Stimulated activated CD4-positive, alpha-beta T cell treated with anti-CD3 and anti-CD28 coated beads, Interleukin-2, amount 100 ng/mL, for 4 hours (primary cell): ENCODE measurements around the gene F7.

Source experiments
- DNase-seq: peaks from one replicate; pipeline ENCODE4 v3.0.0-alpha.2; 2020; ENCODE audit warnings: low read depth

Gene F7

GRCh38 chr13:113118261-113119021, 12.8 kb downstream of the F7 start:
- DNase-seq: no peak

- no peak for DNase-seq
These were observed 13.7 kb downstream of the F7 start for GRCh38 chr13:113119166-113119821.

DNA sequence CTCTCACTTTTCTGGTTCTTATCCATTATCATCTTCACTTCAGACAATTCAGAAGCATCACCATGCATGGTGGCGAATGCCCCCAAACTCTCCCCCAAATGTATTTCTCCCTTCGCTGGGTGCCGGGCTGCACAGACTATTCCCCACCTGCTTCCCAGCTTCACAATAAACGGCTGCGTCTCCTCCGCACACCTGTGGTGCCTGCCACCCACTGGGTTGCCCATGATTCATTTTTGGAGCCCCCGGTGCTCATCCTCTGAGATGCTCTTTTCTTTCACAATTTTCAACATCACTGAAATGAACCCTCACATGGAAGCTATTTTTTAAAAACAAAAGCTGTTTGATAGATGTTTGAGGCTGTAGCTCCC, 14.2 kb downstream of the F7 start:
- DNase-seq: no peak

- DNase-seq: no peak
These were observed 14.9 kb downstream of the F7 start for GRCh38 chr13:113120300-113121182.

DNA sequence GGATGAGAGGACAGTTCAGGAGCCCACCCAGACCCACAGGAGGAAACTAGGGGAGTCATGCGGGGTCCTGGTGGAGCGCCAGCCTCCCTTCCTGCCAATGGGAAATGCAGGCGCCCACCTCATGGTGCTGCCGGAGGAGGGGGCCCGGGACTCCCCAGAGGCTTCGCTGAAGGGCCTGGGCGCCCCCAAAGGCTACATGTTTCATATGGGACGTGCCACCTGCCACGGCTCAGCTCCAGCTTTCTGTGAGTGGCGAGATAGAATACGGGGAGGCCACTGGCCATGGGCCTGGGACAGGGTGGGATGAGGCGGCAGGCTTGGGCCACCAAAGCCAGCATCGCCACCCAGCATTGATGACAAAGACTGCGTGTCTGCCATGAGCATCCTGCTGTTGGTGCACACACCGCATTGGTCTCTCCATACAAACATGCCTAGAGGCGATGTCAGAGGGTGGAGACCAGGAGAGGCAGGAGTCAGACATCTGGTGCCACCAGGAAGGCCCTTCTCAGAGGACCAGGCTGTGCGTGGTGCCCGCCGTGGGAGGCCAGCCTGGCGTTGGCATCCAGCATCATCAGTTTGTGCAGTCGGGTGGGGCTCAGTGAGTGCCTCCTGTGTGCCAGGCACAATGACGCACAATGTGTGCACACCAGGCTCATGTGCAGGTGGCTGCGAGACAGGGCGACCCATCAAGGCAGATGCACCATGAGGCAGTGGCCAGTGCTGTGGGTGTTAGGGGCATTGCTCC, 15.8 kb downstream of the F7 start:
- no peak for DNase-seq

DNA sequence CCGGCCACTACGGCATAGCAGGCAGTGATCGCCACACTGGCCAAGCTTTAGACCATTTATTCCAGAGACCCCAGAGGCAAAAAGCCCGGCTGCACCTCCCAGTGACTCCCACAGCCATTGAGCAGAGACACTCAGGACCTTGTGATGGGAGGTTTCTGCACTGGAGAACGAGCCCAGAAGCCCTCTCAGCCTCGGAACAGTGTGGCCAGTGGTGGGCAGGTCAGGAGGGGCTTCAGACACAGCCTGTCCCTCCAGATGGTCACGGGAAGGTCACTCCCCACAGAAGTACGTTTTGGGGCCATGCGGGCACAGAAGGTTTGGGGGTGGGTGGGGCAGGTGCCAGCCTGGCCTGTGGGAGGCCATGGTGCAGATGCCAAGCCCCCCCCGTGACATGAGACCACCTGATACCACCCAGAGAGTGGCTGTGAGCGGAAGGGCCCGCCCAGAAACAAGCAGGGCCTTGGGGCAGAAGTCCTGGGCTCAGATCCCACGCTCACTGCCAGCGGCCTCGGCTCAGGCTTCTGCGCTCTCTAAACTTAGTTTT, 16.4 kb downstream of the F7 start:
- no peak for DNase-seq

- DNase-seq: no peak
These were observed 17.1 kb downstream of the F7 start, which contains the start of gene F10 for GRCh38 chr13:113122550-113123225. TSS of gene F10 (plus strand) at chr13:113122799. CDS start at chr13:113122856, 57 bp downstream.

DNA sequence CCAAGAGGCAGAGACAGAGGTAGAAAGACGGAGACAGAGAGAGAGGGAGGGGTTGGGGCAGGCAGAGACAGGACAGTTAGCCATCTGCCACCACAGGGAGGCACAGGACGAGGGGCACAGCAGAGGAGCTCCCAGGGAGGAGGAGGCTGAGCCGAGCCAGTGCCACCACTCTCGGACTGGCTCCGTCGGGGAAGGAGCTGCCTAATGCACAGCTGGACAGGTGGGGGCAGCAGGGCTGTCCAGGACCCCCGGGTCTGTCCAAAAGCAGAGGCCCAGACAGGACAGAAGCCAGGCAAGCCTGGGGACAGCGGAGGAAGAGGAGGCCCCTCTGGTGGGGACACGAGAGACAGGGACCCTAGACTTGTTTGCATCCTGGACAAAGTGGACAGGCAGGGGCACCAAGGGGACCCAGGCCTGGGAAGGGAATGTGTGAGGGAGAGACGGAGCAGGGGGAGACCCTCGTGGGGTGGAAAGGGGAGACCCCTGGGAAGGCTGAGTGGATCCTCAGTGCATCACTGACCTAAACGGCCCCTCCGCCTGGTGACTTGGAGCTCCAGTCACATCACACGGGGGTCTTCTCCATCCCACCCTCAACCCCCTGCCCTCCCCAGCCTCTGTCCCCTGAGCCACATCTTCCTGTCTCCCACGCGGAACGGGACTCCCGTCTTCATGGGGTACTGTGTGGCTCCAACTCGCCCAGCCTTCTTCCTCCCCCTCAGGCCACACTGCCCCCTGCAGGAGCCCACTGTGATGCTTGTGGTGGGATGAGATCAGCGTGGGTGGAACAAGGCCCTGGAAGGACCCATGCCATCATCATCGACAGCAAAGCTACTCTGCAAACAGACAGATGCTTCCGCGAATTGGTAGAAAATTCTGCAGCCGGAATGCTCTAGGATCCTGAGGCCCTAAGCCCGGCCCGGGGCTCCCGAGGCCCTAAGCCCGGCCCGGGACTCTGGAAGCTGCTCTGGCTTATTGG, 17.9 kb downstream of the F7 start:
- DNase-seq: no peak

- DNase-seq: no peak
These were observed 18.8 kb downstream of the F7 start for GRCh38 chr13:113124211-113124970.

DNA sequence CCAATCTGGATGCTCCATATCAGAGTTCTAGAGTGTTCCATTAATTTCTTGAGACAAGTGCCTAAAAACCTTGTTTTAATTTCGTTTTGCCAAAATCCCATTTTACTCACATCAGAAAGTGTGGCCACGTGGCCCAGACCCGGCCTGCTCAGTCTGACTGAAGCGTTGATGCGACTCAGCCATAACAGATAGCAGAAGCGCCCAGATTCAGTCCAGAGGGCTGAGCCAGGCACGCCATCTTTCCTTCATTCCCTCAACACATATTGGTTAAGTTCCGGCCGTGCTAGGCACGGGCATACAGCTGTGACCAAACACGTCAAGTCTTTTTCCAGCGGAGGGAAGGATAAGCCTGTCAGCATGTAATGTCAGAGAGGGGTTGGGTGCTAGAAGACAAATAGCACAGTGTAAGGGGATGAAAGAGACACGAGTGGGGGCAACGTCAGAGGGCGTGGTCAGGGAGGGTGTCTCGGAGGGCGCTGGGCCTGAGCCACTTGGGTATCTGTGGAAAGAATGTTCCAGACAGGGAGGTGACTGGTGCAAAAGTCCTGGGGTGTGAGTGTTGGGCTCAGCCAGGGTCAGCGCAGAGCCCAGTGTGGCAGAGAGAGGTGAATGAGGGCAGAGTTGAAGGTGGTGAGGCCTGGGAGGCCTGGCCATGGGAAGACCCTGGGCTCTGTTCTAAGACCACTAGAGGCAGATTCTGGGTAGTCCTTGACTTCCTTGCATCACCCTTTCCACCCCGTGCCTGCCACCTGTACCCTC, 20.1 kb downstream of the F7 start:
- DNase-seq: no peak

DNA sequence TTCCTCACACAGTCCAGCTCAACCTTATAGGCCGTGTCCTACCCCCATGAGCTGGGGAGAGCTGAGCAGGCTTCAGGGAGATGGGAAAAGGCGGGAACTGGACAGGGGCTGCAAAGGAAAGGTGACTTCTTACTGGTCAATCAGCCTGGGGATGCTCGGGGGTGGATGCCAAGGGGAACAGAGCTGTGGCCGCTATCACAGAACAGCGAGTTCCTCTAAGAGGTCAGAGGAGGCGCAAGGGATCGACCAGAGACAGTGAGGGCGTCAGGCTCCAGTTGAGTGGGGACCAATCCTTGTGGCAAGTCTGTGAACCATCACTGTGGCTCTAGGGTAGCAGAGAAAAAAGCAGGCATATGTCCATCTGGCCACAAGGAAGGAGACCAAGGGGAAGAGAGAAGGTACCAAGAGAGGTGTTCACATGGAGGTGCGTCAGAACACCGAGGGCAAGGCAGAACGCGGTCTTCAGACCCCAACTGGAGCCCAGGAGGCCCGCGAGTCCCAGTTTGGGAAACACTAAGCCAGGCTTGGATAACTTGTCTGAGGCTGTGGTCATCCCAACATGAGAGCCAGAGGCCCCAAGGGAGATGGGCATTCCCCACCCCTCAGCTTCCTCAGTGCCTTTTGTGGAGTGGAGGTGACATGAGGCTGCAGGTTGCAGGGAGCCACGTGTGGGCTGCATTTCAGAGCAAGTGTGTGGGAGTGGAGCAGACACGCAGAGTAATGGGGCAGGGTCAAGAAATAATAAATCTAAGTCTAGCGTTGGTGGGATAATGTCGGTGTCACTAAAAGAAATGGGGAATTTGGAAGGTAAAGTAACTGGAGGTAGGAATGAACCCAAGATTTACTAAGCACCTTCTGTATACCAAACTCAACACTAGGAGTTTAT, 20.9 kb downstream of the F7 start:
- no peak for DNase-seq

DNA sequence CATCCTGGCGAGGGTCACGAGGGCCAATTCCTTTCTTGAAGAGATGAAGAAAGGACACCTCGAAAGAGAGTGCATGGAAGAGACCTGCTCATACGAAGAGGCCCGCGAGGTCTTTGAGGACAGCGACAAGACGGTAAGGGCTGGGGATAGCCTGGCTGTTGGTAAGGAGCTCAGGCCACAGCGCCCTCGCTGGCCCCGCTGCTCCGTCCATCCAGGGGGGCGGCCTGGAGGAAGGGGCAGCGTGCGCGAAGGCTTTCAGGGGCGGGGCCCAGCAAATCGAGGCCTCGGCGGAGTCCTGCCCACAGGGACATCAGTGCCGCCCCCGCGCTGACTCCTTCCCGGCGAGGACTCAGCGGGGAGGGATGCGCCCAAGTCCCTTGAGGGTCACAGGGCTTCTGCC, 23.9 kb downstream of the F7 start:
- DNase-seq: no peak

DNA sequence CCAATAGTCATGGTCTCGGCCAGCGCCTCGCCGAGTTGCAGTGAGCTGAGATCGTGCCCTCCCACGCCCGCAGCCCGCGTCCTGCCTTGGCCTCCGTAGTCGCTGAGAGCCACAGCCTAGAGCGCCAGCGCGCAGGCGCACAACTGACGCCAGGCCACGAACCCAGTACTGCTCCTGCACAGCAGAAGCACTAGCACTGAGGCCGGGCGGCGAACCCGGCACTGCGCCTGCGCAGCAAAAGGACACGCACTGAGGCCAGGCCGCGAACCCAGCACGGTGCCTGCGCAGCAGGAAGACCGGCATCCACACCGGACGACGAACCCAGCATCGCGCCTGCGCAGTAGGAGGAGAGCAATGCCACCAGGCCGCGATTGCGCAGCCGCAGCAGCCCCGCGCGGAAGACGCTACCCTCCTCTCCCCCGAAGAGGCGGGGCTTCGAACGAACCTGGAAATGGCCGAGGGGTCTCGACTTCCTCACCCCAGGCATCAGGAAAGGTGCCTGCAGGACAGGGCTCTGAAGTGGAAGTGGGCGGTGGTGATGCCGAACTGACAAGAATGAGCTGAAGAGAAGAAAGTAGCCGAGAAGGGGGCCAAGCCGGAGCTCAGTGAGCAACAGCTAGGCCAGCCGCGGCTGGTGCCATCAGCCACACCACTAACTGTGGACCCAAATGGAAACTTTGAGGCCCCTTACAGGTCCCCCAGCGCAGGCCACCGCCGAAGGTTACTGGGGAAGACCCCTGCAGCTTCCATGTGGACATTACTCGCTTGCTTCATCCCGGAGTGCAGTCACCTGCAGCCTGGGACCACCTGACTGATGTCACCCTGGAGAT, 24.5 kb downstream of the F7 start:
- DNase-seq: no peak

GRCh38 chr13:113135281-113135760, 29.7 kb downstream of the F7 start:
- DNase-seq: no peak

DNA sequence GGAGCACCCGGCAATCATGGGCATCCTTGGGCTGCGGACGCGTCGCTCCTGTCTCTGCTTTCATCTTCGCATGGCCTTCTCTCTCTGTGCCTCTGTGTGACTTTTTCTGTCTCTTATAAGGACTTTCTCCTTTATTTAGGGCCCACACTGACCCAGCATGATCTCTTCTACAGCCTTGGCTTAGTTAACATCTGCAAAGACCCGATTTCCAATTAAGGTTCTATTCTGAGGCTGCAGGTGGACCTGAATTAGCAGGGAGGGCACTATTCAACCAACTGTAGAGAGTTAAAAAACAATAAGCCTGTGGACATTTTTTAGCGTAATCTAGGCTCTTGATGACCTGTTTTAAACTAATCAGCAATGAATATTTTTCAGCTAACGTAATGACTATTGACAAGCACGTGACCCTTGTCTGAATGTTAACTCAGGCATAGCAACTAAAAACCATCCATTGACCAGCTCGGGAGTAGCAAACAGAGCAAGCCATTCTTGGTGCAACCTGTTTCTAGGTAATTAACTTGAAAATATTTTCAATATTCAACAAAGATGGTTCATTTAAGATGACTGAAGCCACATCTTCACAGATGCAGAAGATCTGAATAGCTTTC, 32.2 kb downstream of the F7 start:
- no peak for DNase-seq
